SJCRH30 (cell line): Measurements from ENCODE around the gene CALD1. TPM values are rescaled to one million over a fixed set of nuclear protein-coding genes. Genes with fewer than 3 reads are reported as not detected.
A peak's percentile ranks its signal among the peaks of the same experiment; 100 is the strongest.

Source experiments
- DNase-seq, 2 experiments: peaks; one replicate each; pipeline ENCODE4 v3.0.0-alpha.2; 2015 to 2020
- H3K27ac ChIP-seq: fragments of 250-450 bp; sonication (Bioruptor Pico); 2 replicates; pipeline ENCODE4 v1.5.1; 2020; ENCODE audit warnings: mild to moderate bottlenecking, moderate library complexity
- H3K27me3 ChIP-seq: fragments of 250-450 bp; sonication (Bioruptor Pico); 2 replicates; pipeline ENCODE4 v1.5.1; 2020; ENCODE audit warnings: mild to moderate bottlenecking, moderate library complexity
- H3K36me3 ChIP-seq: fragments of 250-450 bp; sonication (Bioruptor Pico); 2 replicates; pipeline ENCODE4 v1.5.1; 2020; ENCODE audit warnings: mild to moderate bottlenecking, moderate library complexity
- H3K4me1 ChIP-seq: fragments of 250-450 bp; sonication (Bioruptor Pico); 2 replicates; pipeline ENCODE4 v1.5.1; 2020; ENCODE audit warnings: mild to moderate bottlenecking, moderate library complexity
- H3K4me3 ChIP-seq: fragments of 250-450 bp; sonication (Bioruptor Pico); 2 replicates; pipeline ENCODE4 v1.5.1; 2020; ENCODE audit warnings: mild to moderate bottlenecking, moderate library complexity
- H3K9me3 ChIP-seq: fragments of 250-450 bp; sonication (Bioruptor Pico); replicated peaks from 2 replicates; pipeline ENCODE4 v1.5.1; 2020; ENCODE audit warnings: mild to moderate bottlenecking, moderate library complexity
- total RNA-seq: library from RNA; depleted of rRNA; stranded (reverse); fragments of >200 nt; shearing (Covaris generic); gene quantifications from 2 replicates; pipeline ENCODE4 v1.2.3, GENCODE V29; 2014; rRNA removed

CALD1 gene
- total RNA-seq, 1 experiment from 2014 or later: 113 TPM

DNA sequence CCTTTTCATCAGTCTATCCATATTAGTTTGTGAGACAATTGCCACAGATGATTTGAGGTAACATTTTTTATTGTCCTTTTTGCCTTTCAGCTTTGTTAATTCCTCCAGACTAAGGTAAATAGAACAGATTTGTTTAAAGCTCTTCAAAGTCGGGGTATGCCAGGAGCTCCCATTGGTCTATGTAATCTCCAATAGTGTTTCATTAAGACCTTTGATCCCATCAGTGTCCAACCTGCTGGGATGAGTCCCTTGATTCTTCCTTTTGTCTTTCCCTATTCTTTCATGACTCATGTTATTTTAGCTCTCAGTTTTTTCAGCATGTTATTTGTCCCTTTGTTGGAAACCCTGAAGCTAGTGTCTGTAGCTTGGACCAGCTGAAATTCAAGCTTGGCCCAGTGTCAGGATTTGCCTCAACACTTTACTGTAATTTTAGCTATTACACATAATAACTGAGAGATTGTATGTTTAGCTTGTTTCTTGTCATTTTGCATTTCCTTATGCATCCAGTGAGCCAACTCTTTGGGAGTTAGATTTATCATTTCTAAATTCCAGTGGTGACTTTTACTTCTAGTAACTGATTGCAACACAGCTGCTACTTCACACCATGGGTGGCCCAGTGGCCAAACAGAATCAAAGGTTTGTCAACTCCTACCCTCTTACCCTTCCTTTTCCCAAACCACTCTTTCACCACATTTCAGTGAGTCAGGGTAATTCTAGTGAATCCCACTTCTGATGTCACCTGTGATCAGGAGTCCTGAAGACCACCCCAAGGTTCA, 222.1 kb downstream of the CALD1 start:
- no peaks in the 10 kb centered on the region for H3K9me3 ChIP-seq
- no peaks in the 10 kb centered on the region; the same call in 1 of the 2 replicates for H3K36me3 ChIP-seq
- no peaks in the 10 kb centered on the region for H3K4me1 ChIP-seq
- no peak overlapping the region for H3K27ac ChIP-seq
- peak; percentile 43 to 44 for DNase-seq
- H3K4me3 ChIP-seq: no peak overlapping the region
- no peaks in the 10 kb centered on the region for H3K27me3 ChIP-seq

DNA sequence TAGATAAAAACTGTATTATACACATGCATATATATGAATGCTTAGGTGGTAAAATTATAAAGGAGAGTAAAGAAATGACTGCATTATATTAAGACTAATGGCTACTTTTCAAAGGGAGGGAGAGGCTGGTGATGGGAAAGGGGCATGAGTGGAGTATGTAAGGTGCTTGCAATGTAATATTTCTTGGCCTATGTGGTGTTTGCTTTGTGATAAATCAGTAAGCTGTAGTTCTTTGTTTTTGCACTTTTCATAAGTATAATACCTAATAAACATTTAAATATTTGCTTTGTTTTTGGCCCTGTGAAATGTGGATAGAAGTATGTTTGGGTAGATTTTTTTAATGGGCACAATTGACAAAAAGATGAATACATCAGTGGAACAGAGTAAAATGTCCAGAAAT, 232.8 kb downstream of the CALD1 start:
- Histone ChIP-seq H3K27ac (no peak overlapping the region), H3K4me1 (no peaks in the 10 kb centered on the region), H3K4me3 (no peak overlapping the region), H3K36me3 (no peaks in the 10 kb centered on the region), H3K9me3 (no peaks in the 10 kb centered on the region), H3K27me3 (no peaks in the 10 kb centered on the region)
- DNase-seq: no peak

Other genes with a start within 250 kb of the CALD1 start
- not detected in 2 replicates for gene AKR1B15, start 230.5 kb upstream of the CALD1 start, total RNA-seq
- gene BPGM, start 132.8 kb upstream of the CALD1 start, total RNA-seq: 18.8 and 20.6 TPM in 2 replicates
- gene AGBL3, start 206.9 kb downstream of the CALD1 start, total RNA-seq: 0.96 and 2.5 TPM in 2 replicates